CD4-positive, alpha-beta memory T cell (primary cell): ENCODE measurements around the gene CHSY1. TPM values are rescaled to one million over a fixed set of nuclear protein-coding genes. Genes with fewer than 3 reads are reported as not detected.
"Not testable (repeated sequence)": the region's sequence is repeated elsewhere in the genome, so short reads cannot be mapped to it uniquely, and the experiment has no call there.

Source experiments
- CTCF ChIA-PET: fragments of 350-600 bp; sonication (Branson Sonifier 250); formaldehyde crosslinking; loops from one replicate; lab custom pipeline; 2021; ENCODE audit warnings: inconsistent platforms; ENCODE audit not compliant: partially characterized antibody; lab: Charles Lee
- POLR2A ChIA-PET: fragments of 350-600 bp; sonication (Branson Sonifier 250); formaldehyde crosslinking; loops from one replicate; lab custom pipeline; 2021; ENCODE audit not compliant: partially characterized antibody; lab: Charles Lee
- DNase-seq, 5 donors: peaks; one replicate each; pipeline versions ENCODE4 v3.0.0 to v3.0.0-alpha.2; 2020 to 2022; ENCODE audit warnings: mixed read lengths in 1 of 5
- H3K27ac ChIP-seq: one replicate; pipeline ENCODE4 v1.7.0; 2013; ENCODE audit warnings: low read depth, low read length
- H3K27me3 ChIP-seq: 2 replicates; pipeline ENCODE4 v1.7.0; 2013; ENCODE audit warnings: mild to moderate bottlenecking, low read length, moderate library complexity; ENCODE audit not compliant: insufficient read depth
- H3K36me3 ChIP-seq: 2 replicates; pipeline ENCODE4 v1.7.0; 2013; ENCODE audit warnings: mild to moderate bottlenecking, low read length, moderate library complexity; ENCODE audit not compliant: insufficient read depth
- H3K4me1 ChIP-seq: 2 replicates; pipeline ENCODE4 v1.7.0; 2013; ENCODE audit warnings: mild to moderate bottlenecking, low read length, moderate library complexity; ENCODE audit not compliant: insufficient read depth
- H3K4me3 ChIP-seq, 2 donors: one replicate each; pipeline ENCODE4 v1.7.0; 2013; ENCODE audit warnings: low read length in 2 of 2, mild to moderate bottlenecking in 1 of 2
- H3K9me3 ChIP-seq, 2 donors: one replicate each; pipeline ENCODE4 v1.7.0; 2013; ENCODE audit warnings: low read length in 2 of 2, control low read depth in 1 of 2; ENCODE audit not compliant: control insufficient read depth in 1 of 2
- H3K27ac Mint-ChIP-seq, 7 donors: one replicate each; pipeline ENCODE4 v1.8.0; 2020 to 2021; ENCODE audit warnings: mixed read lengths in 7 of 7, mild to moderate bottlenecking in 6 of 7, inconsistent platforms in 3 of 7, moderate library complexity in 3 of 7
- H3K27me3 Mint-ChIP-seq, 2 donors: one replicate each; pipeline ENCODE4 v1.8.0; 2020 to 2021; ENCODE audit warnings: mixed read lengths in 2 of 2
- H3K36me3 Mint-ChIP-seq, 2 donors: one replicate each; pipeline ENCODE4 v1.8.0; 2020 to 2021; ENCODE audit warnings: mixed read lengths in 2 of 2, inconsistent platforms in 1 of 2, mild to moderate bottlenecking in 1 of 2
- H3K4me1 Mint-ChIP-seq, 4 donors: one replicate each; pipeline ENCODE4 v1.8.0; 2020 to 2021; ENCODE audit warnings: mixed read lengths in 4 of 4, mild to moderate bottlenecking in 1 of 4
- H3K4me3 Mint-ChIP-seq, 8 donors: one replicate each; pipeline ENCODE4 v1.8.0; 2020 to 2021; ENCODE audit warnings: mixed read lengths in 8 of 8, mild to moderate bottlenecking in 7 of 8, moderate library complexity in 6 of 8, inconsistent platforms in 3 of 8
- H3K9me3 Mint-ChIP-seq, 8 donors: one replicate each; pipeline ENCODE4 v1.8.0; 2020 to 2021; ENCODE audit warnings: mixed read lengths in 8 of 8, mild to moderate bottlenecking in 5 of 8, inconsistent platforms in 3 of 8, moderate library complexity in 1 of 8
- intact Hi-C: fragments of 100-400 bp; cut with micrococcal nuclease; formaldehyde crosslinking; loops from one replicate; pipeline ENCODE4 v1.15.1; 2023
- polyA plus RNA-seq, 2 donors: library from polyadenylated mRNA; unstranded; fragments of 300-500 nt; fragmentation: Illumina TruSeq; gene quantifications; one replicate each; pipeline ENCODE4 v1.2.3, GENCODE V29; 2021
- total RNA-seq, 2 experiments: library from RNA; stranded (reverse); gene quantifications; one replicate each; pipeline ENCODE4 v1.2.3, GENCODE V29; 2021

Gene CHSY1
- total and polyA plus RNA-seq, 4 experiments from 2014 or later, result 0.64 to 11.9 (median 6.9) TPM

- Mint-ChIP-seq H3K27ac (peak overlapping the region; percentile 79 to 96 (median 93)), H3K27me3 (peaks cover 0 to 3% of the 10 kb centered on the region in 2 donors), H3K4me3 (peak overlapping the region; percentile 44 to 73 (median 57)), H3K4me1 (peaks cover 29 to 45% (median 41%) of the 10 kb centered on the region in 4 donors), H3K36me3 (no peaks in the 10 kb centered on the region), H3K9me3 (peaks cover 0 to 2% (median 0%) of the 10 kb centered on the region in 8 donors)
- peak overlapping the region; percentile 6 to 12 for H3K4me3 ChIP-seq
- peaks cover 26% of the 10 kb centered on the region for H3K4me1 ChIP-seq
- no peaks in the 10 kb centered on the region for H3K36me3 ChIP-seq
- ChIA-PET POLR2A (interaction anchor here (0.9 to 1.8 kb wide), 3 partner anchors 118 to 130 kb away, joined by 3 to 13 read pairs (median 5); partner anchors contain the start of gene CHSY1), CTCF (interaction anchor here (0.7 to 2.4 kb wide), 4 partner anchors 40 to 130 kb away, joined by 3 to 10 read pairs (median 3); no protein-coding TSS in a partner anchor)
- H3K27ac ChIP-seq, result peak overlapping the region; percentile 51
- intact Hi-C loops, result loop anchor here (5.0 kb wide), 2 partner anchors 125 to 755 kb away; partner anchors contain the start of gene CHSY1
- peak in 4 of 5 donors; percentile 15 to 27 (median 24) for DNase-seq
- H3K27me3 ChIP-seq, result no peaks in the 10 kb centered on the region
- no peaks in the 10 kb centered on the region for H3K9me3 ChIP-seq
Measured at GRCh38 chr15:101127506-101128076, 124.3 kb downstream of the CHSY1 start.

DNA sequence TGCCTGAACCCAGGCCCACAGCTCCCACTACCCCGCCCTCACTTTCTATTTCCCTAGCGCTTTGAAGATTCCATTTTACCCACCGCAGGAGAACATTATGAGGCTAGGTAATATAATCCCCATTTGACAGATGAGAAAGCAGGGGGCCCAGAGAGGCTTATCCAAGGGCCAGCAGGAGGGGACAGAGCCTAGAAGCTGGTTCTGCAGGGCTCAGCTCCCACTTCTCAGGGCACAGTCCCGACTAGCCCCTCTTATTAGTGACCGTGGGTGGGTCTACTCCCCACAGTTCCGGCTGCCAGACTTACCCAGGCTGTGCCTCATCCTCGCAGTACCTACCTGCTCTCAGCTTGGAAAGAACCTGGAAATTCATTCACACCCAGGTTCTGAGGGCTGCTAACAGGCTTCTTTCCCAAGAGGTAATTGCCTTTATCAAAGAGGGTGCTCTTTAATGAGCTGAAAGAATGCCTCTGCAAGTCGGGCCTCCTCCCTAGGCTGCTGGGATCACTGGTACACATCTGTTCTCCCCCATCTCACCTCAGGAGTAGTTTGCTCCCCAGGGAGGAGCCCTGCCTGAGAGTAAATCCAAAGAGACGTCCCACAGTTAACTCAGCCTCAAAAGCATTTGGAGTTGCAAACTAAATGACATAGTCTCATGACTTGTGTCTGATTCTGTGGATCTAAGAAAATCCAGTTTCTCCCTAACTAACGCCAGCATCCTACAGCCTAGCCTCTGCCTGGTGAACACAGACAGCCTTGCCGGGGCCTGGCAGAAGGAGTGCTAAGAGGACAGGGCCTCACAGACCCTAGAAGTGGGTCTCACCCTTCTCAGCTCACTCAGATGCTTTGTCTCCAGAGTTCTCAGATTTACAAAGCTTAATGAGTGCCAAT is 125.0 kb downstream of the CHSY1 start:
- peak overlapping the region; percentile 51 for H3K27ac ChIP-seq

DNA sequence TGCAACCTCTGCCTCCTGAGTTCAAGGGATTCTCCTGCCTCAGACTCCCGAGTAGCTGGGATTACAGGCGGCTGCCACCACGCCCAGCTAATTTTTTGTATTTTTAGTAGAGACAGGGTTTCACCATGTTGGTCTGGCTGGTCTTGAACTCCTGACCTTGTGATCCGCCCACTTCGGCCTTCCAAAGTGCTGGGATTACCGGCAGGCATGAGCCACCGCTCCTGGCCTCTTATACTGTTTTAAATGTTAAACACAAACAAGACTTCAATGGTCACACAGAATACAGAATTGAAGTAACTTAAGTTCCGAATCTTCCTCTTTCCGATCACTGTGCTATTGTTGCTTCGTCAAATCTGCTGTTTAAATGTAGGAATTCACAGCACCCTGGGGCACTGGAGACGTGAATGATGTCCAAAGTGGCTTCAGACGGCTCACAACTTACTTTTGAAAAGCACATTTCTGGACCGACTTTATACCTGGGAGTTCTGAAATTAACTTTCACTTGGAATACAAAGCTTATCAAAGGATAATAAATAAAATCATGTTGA is 125.9 kb downstream of the CHSY1 start:
- not testable (repeated sequence) for H3K9me3 Mint-ChIP-seq, DNase-seq, H3K27ac ChIP-seq, H3K27me3 ChIP-seq, H3K36me3 ChIP-seq, H3K4me3 ChIP-seq, H3K4me3 Mint-ChIP-seq, H3K9me3 ChIP-seq, H3K36me3 Mint-ChIP-seq, H3K27me3 Mint-ChIP-seq
- H3K4me1 ChIP-seq, result peaks cover 26% of the 10 kb centered on the region
- peaks cover 29 to 53% (median 41%) of the 10 kb centered on the region in 4 donors for H3K4me1 Mint-ChIP-seq
- CTCF ChIA-PET, result interaction anchor here (1.0 to 2.4 kb wide), 3 partner anchors 33 to 132 kb away, joined by 3 to 10 read pairs (median 3); no protein-coding TSS in a partner anchor
- intact Hi-C loops, result loop anchor here (5.0 kb wide), 2 partner anchors 126 to 754 kb away; partner anchors contain the start of gene CHSY1
- peak overlapping the region; percentile 36 to 85 (median 79) for H3K27ac Mint-ChIP-seq
- POLR2A ChIA-PET, result interaction anchor here (1.4 to 1.8 kb wide), 3 partner anchors 41 to 126 kb away, joined by 4 to 13 read pairs (median 5); partner anchors contain the start of gene CHSY1

More for the DNA sequence above, 125.0 kb downstream of the CHSY1 start:
- ChIA-PET CTCF (interaction anchor here (1.0 to 2.4 kb wide), 4 partner anchors 34 to 131 kb away, joined by 3 to 10 read pairs (median 3); no protein-coding TSS in a partner anchor), POLR2A (interaction anchor here (0.9 to 1.8 kb wide), 4 partner anchors 41 to 131 kb away, joined by 3 to 13 read pairs (median 4); partner anchors contain the start of gene CHSY1)
- DNase-seq, result peak in 2 of 5 donors; percentile 3 to 8
- Mint-ChIP-seq H3K27ac (peak overlapping the region; percentile 79 to 96 (median 93)), H3K4me3 (peak overlapping the region; percentile 50 to 74 (median 58)), H3K9me3 (peaks cover 0 to 2% (median 0%) of the 10 kb centered on the region in 8 donors), H3K36me3 (no peaks in the 10 kb centered on the region), H3K4me1 (peaks cover 29 to 48% (median 41%) of the 10 kb centered on the region in 4 donors), H3K27me3 (peaks cover 0 to 3% of the 10 kb centered on the region in 2 donors)
- intact Hi-C loops, result loop anchor here (5.0 kb wide), 2 partner anchors 125 to 755 kb away; partner anchors contain the start of gene CHSY1
- no peaks in the 10 kb centered on the region for H3K27me3 ChIP-seq
- H3K4me3 ChIP-seq, result peak overlapping the region; percentile 6 to 12
- H3K4me1 ChIP-seq, result peaks cover 26% of the 10 kb centered on the region
- no peaks in the 10 kb centered on the region for H3K36me3 ChIP-seq
- no peaks in the 10 kb centered on the region for H3K9me3 ChIP-seq

Other genes with a start within 250 kb of the CHSY1 start
- gene SELENOS, start 25.4 kb upstream of the CHSY1 start, total RNA-seq, result 10 to 100 TPM; 49.1 to 53.8 TPM
- gene SELENOS, start 25.4 kb upstream of the CHSY1 start, polyA plus RNA-seq, result 100 to 1,000 TPM in 1 of 2 donors, 10 to 100 TPM in 1; 69.8 to 112 TPM
- 100 to 1,000 TPM in 1 of 2 experiments, 10 to 100 TPM in 1; 90.5 to 100 TPM for gene SNRPA1, start 43.2 kb upstream of the CHSY1 start, total RNA-seq
- 10 to 100 TPM; 76.6 to 82.0 TPM for gene SNRPA1, start 43.2 kb upstream of the CHSY1 start, polyA plus RNA-seq
- under 1 TPM; 0.41 to 0.53 TPM for gene PCSK6, start 237.7 kb upstream of the CHSY1 start, total RNA-seq
- under 1 TPM; 0.08 to 0.24 TPM for gene PCSK6, start 237.7 kb upstream of the CHSY1 start, polyA plus RNA-seq